Uterus (tissue), 2 donors: ENCODE data around the gene RGL1.

Experiments used
- CTCF ChIP-seq, 4 experiments: fragments of 200-600 bp in 2 of 4; fragments of 450-650 bp in 2 of 4; sonication (generic) in 2 of 4; IDR thresholded peaks; one replicate each; pipeline ENCODE4 v1.5.1; 2016 to 2019; ENCODE audit warnings: antibody characterized with exemption in 4 of 4, mild to moderate bottlenecking in 2 of 4, moderate library complexity in 1 of 4
- POLR2A ChIP-seq, 2 donors: fragments of 450-650 bp; IDR thresholded peaks; one replicate each; pipeline ENCODE4 v1.6.1; 2016; ENCODE audit warnings: antibody characterized with exemption in 2 of 2, mild to moderate bottlenecking in 1 of 2, moderate library complexity in 1 of 2

GRCh38 chr1:183903101-183903500 is 98.2 kb downstream of the RGL1 start:
- no peak for TF ChIP-seq CTCF (IDR thresholded peaks at IDR 0.05)
- TF ChIP-seq POLR2A (IDR thresholded peaks at IDR 0.05) = no peak
